T-helper 2 cell treated with Interferon-gamma antibody and Interleukin-4, amounts not matched to agents 5 μg/mL and 100 μg/mL, for 36 hours (primary cell): ENCODE results near the gene EMID1.

Source experiments
- DNase-seq: peaks from one replicate; pipeline ENCODE4 v3.0.0; 2021; ENCODE audit warnings: low spot score
- H3K27ac Mint-ChIP-seq: one replicate; pipeline ENCODE4 v1.8.0; 2021; ENCODE audit warnings: mild to moderate bottlenecking, mixed read lengths
- H3K27me3 Mint-ChIP-seq: one replicate; pipeline ENCODE4 v1.8.0; 2021; ENCODE audit warnings: low read depth, mixed read lengths
- H3K36me3 Mint-ChIP-seq: one replicate; pipeline ENCODE4 v1.8.0; 2021; ENCODE audit warnings: low read depth, mixed read lengths
- H3K4me1 Mint-ChIP-seq: one replicate; pipeline ENCODE4 v1.8.0; 2021; ENCODE audit warnings: low read depth, mixed read lengths
- H3K4me3 Mint-ChIP-seq: one replicate; pipeline ENCODE4 v1.8.0; 2022; ENCODE audit warnings: mild to moderate bottlenecking, moderate library complexity, mixed read lengths
- H3K9me3 Mint-ChIP-seq: one replicate; pipeline ENCODE4 v1.8.0; 2021; ENCODE audit warnings: mixed read lengths

EMID1 gene

DNA sequence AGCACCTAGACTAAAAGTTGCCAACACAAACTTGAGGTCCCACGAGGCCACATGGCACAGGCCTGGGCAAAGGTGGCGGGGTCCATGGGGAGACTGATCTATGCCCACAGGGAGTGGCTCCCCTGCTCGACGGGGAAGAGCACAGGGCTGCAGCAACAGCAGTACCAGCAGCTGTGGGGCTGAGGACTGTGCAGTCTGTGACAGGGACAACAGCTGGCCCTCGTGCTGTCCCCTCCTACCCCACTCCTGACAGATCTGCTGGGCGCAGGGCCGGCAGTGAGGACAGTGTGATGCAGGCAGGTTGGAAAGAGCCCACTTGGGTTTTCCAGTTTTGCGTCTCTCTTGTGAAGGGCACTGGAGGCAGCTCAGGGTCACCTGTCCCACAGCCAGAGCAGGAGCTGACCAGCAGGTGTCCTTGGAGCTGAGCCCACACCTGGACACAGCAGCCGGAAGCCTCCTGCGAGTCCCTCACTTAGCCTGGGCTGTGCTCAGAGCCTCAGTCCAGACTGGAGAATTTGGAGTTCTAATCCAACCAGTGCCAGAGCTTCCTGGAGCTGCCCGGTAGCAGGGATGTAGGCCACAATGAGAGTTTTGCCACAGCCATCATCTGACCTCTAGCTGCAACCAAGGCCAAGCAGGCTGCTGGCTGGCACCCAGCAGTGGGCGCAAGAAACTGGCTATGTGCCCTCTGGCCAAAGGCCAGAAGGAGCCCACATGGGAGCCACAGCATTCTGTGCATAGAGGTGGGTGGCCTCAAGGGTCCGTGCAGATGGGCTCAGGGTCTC lies 97.2 kb downstream of the EMID1 start:
- peaks cover 6% of the 10 kb centered on the region for H3K4me1 Mint-ChIP-seq
- no peak overlapping the region for H3K27ac Mint-ChIP-seq
- H3K9me3 Mint-ChIP-seq, result no peaks in the 10 kb centered on the region
- peaks cover 12% of the 10 kb centered on the region for H3K27me3 Mint-ChIP-seq
- DNase-seq, result no peak
- H3K4me3 Mint-ChIP-seq, result no peak overlapping the region
- peaks cover 31% of the 10 kb centered on the region for H3K36me3 Mint-ChIP-seq

DNA sequence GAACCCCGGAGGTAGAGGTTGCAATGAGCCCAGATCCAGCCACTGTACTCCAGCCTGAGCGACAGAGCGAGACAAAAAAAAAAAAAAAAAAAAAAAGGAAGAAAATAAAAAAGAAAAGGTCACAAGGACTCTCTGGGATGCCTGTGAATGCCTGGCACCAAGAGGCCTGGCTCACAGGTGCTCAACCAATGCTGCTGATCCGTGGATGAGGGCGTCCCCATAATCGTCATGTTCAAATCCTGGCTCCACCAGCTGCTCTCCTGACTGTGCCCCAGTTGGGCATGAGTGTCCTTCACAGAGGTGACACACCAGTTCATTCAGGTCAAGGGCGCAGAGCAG lies 100.1 kb downstream of the EMID1 start:
- peak overlapping the region; percentile 78 for H3K4me3 Mint-ChIP-seq
- H3K9me3 Mint-ChIP-seq, result no peaks in the 10 kb centered on the region
- peak overlapping the region; percentile 20 for H3K27ac Mint-ChIP-seq
- DNase-seq, result no peak
- peaks cover 12% of the 10 kb centered on the region for H3K27me3 Mint-ChIP-seq
- peaks cover 6% of the 10 kb centered on the region for H3K4me1 Mint-ChIP-seq
- peaks cover 7% of the 10 kb centered on the region for H3K36me3 Mint-ChIP-seq

DNA sequence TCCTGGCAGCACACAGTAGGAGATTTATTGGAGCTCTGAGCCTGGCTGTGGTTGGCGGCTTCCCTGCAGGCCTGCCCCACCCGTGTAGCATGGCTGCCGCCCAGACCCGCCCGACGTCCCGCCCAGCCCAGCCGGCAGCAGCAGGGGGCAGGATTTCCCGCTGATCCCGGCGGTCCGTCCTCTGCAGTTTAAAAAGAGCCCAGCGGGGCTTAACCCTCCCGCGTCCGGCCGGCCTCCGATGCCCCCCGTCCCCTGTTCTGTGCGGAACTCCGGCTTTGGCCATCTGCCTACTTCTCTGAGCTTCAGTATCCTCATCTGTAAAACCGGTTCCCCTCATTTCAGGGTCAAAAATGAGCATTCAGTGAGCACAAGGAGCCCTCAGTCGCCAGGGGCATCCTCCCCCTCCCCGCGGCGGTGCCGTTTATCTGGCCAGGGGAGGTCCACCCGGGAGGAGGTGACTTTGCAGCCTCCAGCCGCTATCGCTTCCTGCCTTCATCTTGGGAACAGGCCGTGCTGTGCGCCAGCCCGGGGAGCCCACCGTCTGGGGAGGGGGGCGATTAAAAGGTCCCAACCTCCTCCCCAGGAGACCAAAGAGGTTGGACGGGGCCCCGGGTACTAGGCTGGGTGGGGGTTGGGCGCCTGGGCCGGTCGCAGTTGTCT lies 100.6 kb downstream of the EMID1 start, which contains the start of gene GAS2L1:
Gene GAS2L1, plus strand, starts transcription at position 476 of the 660 bp plus-strand sequence. CDS start 1,456 bp downstream, outside the sequence.
- Mint-ChIP-seq H3K4me3 (peak within 1 kb of the TSS; percentile 78), H3K27me3 (peaks cover 12% of the 10 kb centered on the region), H3K9me3 (no peaks in the 10 kb centered on the region), H3K4me1 (peaks cover 8% of the 10 kb centered on the region), H3K36me3 (peaks cover 2% of the 10 kb centered on the region), H3K27ac (peak within 1 kb of the TSS; percentile 20)
- DNase-seq, result peak; percentile 50

DNA sequence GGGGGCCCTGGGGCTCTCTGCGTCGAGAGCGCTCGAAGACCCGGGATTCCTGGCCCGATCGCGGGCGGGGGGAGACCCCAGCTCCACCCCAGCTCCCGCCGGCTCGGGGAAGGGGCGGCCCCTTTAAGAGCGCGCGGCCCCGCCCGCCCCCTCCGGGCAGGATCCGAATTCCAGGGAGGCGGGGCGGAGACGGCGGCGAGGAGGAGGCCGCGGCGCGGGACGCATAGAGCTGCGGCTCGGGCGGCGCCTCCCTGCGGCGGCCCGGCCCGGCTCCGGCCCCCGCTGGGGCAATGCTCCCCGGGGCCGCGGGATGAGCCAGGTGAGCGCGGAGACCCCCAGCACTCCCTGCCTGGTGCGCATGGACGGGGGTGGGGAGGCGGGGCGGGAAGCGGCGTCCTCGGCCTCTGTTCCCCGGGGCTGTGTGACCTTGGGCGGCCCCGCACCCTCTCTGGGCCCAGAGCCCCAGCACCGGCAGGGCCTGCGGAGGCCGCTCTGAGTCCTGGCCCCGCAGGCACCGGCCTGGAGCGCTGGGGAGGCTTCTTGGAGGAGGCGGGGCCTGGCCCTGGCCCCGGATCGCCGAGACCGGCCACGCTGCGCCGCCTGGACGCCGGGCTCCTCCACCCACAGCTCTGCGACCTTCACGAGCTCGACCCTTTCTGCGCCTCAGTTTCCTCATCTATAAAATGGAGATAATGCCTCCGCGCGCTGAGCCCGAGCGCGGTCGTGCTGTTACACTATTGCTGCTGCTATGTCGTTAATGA lies 101.3 kb downstream of the EMID1 start:
- peak; percentile 54 for DNase-seq
- Mint-ChIP-seq H3K27ac (no peak overlapping the region), H3K36me3 (no peaks in the 10 kb centered on the region), H3K4me3 (peak overlapping the region; percentile 78), H3K27me3 (peaks cover 12% of the 10 kb centered on the region), H3K4me1 (peaks cover 8% of the 10 kb centered on the region), H3K9me3 (no peaks in the 10 kb centered on the region)

DNA sequence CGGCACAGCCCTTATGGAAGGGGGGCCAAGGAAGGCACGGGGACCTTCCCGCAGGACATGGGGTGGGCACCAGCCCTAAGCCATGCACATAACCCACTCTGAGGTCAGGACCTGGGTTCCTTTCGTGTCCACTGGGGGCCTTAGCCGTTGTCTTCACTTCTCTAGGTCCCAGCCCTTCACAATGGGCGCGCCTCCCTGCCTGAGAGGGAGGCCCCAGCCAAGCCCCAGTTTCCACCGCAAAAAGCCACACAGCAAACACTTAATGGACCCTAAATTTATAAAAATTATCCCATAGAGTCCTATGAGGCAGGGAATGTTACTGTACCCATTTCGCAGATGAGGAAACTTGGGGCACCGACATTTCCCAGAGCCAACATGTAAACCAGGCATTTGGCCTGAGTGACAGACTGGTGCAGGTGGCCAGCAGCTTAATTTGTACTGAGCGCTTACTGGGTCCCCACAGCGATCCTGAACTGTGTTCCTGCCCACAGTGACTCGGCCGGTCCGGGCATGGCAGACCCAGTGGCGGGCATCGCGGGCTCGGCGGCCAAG lies 102.0 kb downstream of the EMID1 start:
- Mint-ChIP-seq H3K9me3 (no peaks in the 10 kb centered on the region), H3K4me3 (peak overlapping the region; percentile 74), H3K36me3 (no peaks in the 10 kb centered on the region), H3K4me1 (peaks cover 8% of the 10 kb centered on the region), H3K27ac (no peak overlapping the region), H3K27me3 (peaks cover 15% of the 10 kb centered on the region)
- no peak for DNase-seq

DNA sequence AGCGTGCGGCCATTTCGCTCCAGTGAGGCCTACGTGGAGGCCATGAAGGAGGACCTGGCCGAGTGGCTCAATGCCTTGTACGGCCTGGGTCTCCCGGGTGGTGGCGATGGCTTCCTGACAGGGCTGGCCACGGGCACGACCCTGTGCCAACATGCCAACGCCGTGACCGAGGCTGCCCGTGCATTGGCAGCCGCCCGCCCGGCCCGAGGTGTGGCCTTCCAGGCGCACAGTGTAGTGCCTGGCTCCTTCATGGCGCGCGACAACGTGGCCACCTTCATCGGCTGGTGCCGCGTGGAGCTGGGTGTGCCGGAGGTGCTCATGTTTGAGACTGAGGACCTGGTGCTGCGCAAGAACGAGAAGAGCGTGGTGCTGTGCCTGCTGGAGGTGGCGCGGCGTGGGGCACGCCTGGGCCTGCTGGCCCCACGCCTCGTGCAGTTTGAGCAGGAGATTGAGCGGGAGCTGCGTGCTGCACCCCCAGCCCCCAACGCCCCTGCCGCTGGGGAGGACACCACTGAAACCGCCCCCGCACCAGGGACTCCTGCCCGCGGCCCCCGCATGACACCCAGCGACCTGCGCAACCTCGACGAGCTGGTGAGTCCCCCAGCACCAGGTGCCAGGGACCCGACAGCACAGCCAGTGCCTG lies 102.6 kb downstream of the EMID1 start:
- H3K4me1 Mint-ChIP-seq, result peaks cover 8% of the 10 kb centered on the region
- H3K9me3 Mint-ChIP-seq, result no peaks in the 10 kb centered on the region
- no peak for DNase-seq
- H3K27ac Mint-ChIP-seq, result no peak overlapping the region
- peaks cover 20% of the 10 kb centered on the region for H3K27me3 Mint-ChIP-seq
- H3K4me3 Mint-ChIP-seq, result peak overlapping the region; percentile 42
- no peaks in the 10 kb centered on the region for H3K36me3 Mint-ChIP-seq

DNA sequence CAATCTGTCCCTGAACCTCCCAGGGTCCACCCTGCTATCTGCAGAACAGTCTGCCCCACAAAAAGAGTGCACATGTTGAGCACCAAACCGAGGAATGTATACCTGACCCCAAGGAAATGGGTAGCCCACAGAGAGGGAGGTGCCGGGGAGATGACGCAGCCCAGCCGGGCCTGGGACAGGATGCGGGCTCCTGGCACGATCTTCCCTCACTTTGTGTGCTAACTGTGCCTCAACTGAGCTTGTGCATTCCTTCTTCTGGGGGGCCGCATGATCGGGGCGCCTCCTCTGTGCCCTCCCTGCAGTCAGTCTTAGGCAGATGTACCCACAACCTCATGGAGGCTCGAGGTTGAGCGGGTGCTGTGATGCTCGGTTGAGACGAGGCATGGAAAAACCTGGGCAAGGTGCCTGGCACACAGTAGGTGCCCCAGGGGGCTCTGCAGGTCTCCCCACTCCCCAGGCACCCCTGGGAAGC lies 103.1 kb downstream of the EMID1 start:
- Mint-ChIP-seq H3K27ac (peak overlapping the region; percentile 52), H3K4me1 (peaks cover 10% of the 10 kb centered on the region), H3K27me3 (peaks cover 25% of the 10 kb centered on the region), H3K9me3 (no peaks in the 10 kb centered on the region), H3K4me3 (peak overlapping the region; percentile 42), H3K36me3 (no peaks in the 10 kb centered on the region)
- no peak for DNase-seq
